Measurements from ENCODE around the gene TP53TG5. TPM values are rescaled to one million over a fixed set of nuclear protein-coding genes. Genes with fewer than 3 reads are reported as not detected.

TP53TG5 gene
- total and polyA plus RNA-seq, 2 of the 8 experiments (the other 6 are each of a cell fraction or from before 2014, with no cell fraction given), result not detected

GRCh38 chr20:45343532-45344167, 34.5 kb downstream of the TP53TG5 start:
- Histone ChIP-seq H4K8ac (ENCODE audit: extremely low read depth, insufficient read depth, low read length) (no peak overlapping the region), H2AFZ (ENCODE audit: low read length) (no peak overlapping the region), H2BK15ac (ENCODE audit: low read length) (no peak overlapping the region; the same call in 1 of the 2 replicates), H3K4me1 (replicated peaks in 1 of 4; ENCODE audit: control insufficient read depth in 3 of 4, insufficient read depth in 4 of 4, low read length in 3 of 4) (peaks cover 43 to 81% (median 58%) of the 10 kb centered on the region in 4 experiments), H4K20me1 (replicated peaks in 1 of 2; ENCODE audit: control insufficient read depth in 1 of 2, insufficient read depth in 2 of 2, low read length in 2 of 2) (peaks cover 0 to 7% of the 10 kb centered on the region in 2 experiments), H3K4me2 (ENCODE audit: insufficient read depth in 1 of 2, low read depth in 2 of 2, low read length in 2 of 2) (peak overlapping the region; percentile 68 to 84), H2BK120ac (replicated peaks; ENCODE audit: low read depth, low read length) (no peak overlapping the region), H3K79me1 (ENCODE audit: low read depth, low read length) (peaks cover 25% of the 10 kb centered on the region), H4K5ac (ENCODE audit: insufficient read length, low read depth, low read length) (peak overlapping the region; percentile 19), H3K79me2 (ENCODE audit: control insufficient read depth in 1 of 2, insufficient read depth in 2 of 2, low read length in 2 of 2) (peaks cover 0 to 82% of the 10 kb centered on the region in 2 experiments; a peak in 3 of 4 replicates), H3K4ac (replicated peaks; ENCODE audit: insufficient read length, low read depth, low read length) (peak overlapping the region; percentile 61), H3K27ac (ENCODE audit: low read depth, low read length) (peak overlapping the region; percentile 77), H2BK5ac (ENCODE audit: low read depth, low read length) (peak overlapping the region; percentile 72), H3K14ac (ENCODE audit: insufficient read length) (no peak overlapping the region), H2BK12ac (ENCODE audit: low read depth, low read length) (peak overlapping the region; percentile 93), H3K9me3 (ENCODE audit: insufficient read depth in 2 of 2, low read depth in 1 of 2, low read length in 1 of 2) (no peaks in the 10 kb centered on the region), H3K56ac (replicated peaks; ENCODE audit: insufficient read length, low read depth, low read length) (no peak overlapping the region), H3K23me2 (ENCODE audit: low read depth, low read length) (peaks cover 11% of the 10 kb centered on the region; the same call in 1 of the 2 replicates), H2BK20ac (ENCODE audit: low read length) (0 out of 2 replicates have a peak overlapping the region, but pooled peaks have one; percentile 92), H3K4me3 (ENCODE audit: extremely low read depth in 1 of 4, insufficient read depth in 2 of 4, low read depth in 3 of 4, low read length in 4 of 4) (peak overlapping the region in 1 of 4 experiments; percentile 51; a peak in 1 of 8 replicates), H3K36me3 (ENCODE audit: control insufficient read depth in 2 of 4, insufficient read depth in 4 of 4, low read length in 3 of 4) (peaks cover 0 to 6% (median 0%) of the 10 kb centered on the region in 4 experiments; a peak in 1 of 8 replicates), H3K27me3 (replicated peaks in 1 of 4; ENCODE audit: control insufficient read depth in 3 of 4, extremely low read depth in 1 of 4, insufficient read depth in 3 of 4, low read length in 3 of 4) (no peaks in the 10 kb centered on the region), H2AK5ac (ENCODE audit: low read depth, low read length) (peak overlapping the region; percentile 93), H3K23ac (ENCODE audit: insufficient read length) (no peak overlapping the region), H3K9ac (replicated peaks in 1 of 4; ENCODE audit: extremely low read depth in 1 of 4, low read depth in 3 of 4, low read length in 3 of 4) (no peak overlapping the region; a peak in 1 of 7 replicates), H4K91ac (replicated peaks; ENCODE audit: insufficient read length, low read length) (peak overlapping the region; percentile 31), H3K18ac (ENCODE audit: extremely low read depth, low read length) (peak overlapping the region; percentile 57)
- CTCF ChIA-PET (ENCODE audit: partially characterized antibody), result interaction anchor here (0.7 to 6.5 kb wide), 14 partner anchors 8 to 106 kb away, joined by 3 to 33 read pairs (median 4); no protein-coding TSS in a partner anchor
- DNase-seq (ENCODE audit: low read depth in 1 of 2, low spot score in 2 of 2) (no peak), FAIRE-seq (no peak)
- POLR2A ChIA-PET (ENCODE audit: partially characterized antibody), result interaction anchor here (0.7 to 6.8 kb wide), 10 partner anchors 8 to 68 kb away, joined by 3 to 113 read pairs (median 4); partner anchors contain the start of gene SYS1
- TF ChIP-seq GABPA (IDR thresholded peaks at IDR 0.05; ENCODE audit: borderline replicate concordance, insufficient read depth, low read length) (no peak), POU5F1 (IDR thresholded peaks at IDR 0.05; ENCODE audit: low read depth, low read length) (no peak), SIN3A (conservative IDR thresholded peaks at IDR 0.05 in 1 of 2, IDR thresholded peaks at IDR 0.05 in 1 of 2; ENCODE audit: low read depth in 1 of 2, low read length in 2 of 2) (no peak), TAF1 (IDR thresholded peaks at IDR 0.05; ENCODE audit: low read depth, low read length) (no peak), SAP30 (IDR thresholded peaks at IDR 0.05; ENCODE audit: insufficient read depth, insufficient replicate concordance, low read length) (no peak), SIX5 (IDR thresholded peaks at IDR 0.05; ENCODE audit: low read depth, low read length) (no peak), CTBP2 (IDR thresholded peaks at IDR 0.05; ENCODE audit: borderline replicate concordance, insufficient read depth, insufficient read length, low read length) (no peak)
- WGBS, 2 experiments (ENCODE audit: extremely low coverage in 1 of 2, insufficient coverage in 1 of 2, insufficient read length in 1 of 2, insufficient replicate concordance in 2 of 2, low coverage in 1 of 2, low lambda C conversion rate in 2 of 2, missing lambda C conversion rate in 1 of 2), result 68% methylated on average over 6 of the region's 6 CpGs; no CpG with 5 or more reads in 1 of the 2 experiments

Measured in H1 (cell line).